GM18873 (cell line): ENCODE results near the gene RBM28.

ENCODE experiments used
- ATAC-seq: cut with Tn5 transposase; IDR thresholded peaks from one replicate; pipeline ENCODE4 v1.9.1; 2021; ENCODE audit warnings: mild to moderate bottlenecking, moderate library complexity, moderate number of reproducible peaks; ENCODE audit not compliant: unreplicated experiment, low FRiP score

The RBM28 gene

DNA sequence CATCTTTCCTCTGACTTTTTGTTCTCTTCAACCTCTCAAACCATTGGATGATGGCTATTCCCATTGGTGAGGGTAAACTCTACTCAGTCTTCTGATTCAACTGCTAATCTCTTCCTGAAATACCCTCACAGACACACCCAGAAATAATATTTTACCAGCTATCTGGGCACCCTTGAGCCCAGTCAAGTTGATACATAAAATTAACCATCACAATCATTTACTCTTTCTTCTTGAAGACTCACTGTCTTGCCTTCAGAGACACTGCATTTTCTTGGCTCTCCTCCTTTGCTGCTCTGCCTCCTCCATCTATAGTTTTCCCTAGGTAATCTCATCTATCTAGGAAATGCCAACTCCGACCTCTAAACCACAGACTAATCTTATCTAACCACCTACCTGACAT is 30.3 kb upstream of the RBM28 start:
- no peak for ATAC-seq

DNA sequence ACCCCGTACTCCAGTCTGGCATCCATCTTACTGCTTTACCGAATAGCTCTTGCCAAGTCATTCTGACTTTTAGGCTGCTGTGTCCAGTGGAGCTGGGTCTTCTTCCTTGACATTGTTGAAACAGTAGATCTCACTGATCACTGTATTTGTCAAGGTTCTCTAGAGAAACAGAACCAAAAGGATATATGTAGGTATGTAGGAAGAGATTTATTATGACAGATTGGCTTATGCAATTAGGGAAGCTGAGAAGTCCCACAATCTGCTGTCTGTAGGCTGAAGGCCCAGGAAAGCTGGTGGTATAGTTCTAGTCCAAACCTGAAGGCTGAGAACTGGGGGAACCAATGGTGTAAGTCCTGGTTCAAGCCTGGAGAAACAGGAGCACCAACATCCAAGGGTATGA is 29.9 kb upstream of the RBM28 start:
- no peak for ATAC-seq

GRCh38 chr7:128370491-128370890 is 26.8 kb upstream of the RBM28 start:
- no peak for ATAC-seq

DNA sequence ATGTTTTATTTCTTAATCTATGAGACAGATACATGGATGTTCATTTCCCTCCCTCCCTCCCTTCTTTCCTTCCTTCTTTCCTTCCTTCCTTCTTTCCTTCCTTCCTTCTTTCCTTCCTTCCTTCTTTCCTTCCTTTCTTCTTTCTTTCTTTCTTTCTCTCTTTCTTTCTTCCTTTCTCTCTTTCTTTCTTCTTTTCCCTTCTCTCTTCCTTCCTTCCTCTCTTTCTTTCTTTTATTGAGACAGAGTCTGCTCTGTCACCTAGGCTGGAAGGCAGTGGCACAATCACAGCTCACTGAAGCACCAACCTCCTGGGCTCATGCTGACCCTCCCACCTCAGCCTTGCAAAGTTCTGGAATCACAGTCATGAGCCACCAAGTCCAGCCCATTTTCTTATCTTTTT is 23.3 kb upstream of the RBM28 start:
- no peak for ATAC-seq

DNA sequence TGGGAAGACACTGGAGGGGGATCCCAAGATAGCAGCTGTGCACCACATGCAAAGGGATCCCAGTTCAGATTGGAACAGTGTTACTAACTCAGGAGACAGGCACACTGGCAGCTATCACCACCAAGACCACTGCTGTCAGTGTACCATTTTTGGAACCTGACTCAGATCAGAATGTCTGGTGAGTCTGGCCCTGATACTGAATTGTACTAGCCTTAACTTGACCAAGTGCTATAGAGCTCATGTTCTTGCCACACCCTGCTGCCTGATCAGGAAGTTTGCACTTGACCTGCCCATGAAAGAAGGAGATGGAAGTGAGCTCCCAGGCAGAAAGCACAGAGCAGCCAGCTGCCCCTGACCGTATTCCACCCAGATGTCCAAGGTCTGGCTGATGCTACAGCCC is 22.6 kb upstream of the RBM28 start:
- ATAC-seq: no peak

DNA sequence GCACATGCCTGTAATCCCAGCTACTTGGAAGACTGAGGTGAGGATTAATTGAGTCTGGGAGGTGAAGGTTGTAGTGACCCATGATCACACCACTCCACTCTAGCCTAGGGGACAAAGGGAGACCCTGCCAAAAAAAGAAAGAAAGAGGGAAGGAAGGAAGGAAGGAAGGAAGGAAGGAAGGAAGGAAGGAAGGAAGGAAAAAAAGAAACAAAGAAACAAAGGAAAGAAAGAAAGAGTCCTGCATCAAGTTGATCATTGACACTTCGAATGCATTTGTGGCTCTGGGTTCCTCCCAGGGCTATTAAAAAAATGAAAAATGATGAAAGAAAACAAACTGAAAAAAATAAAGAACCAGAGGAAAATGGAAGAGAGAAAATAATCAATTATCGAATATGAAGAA is 21.7 kb upstream of the RBM28 start:
- no peak for ATAC-seq

DNA sequence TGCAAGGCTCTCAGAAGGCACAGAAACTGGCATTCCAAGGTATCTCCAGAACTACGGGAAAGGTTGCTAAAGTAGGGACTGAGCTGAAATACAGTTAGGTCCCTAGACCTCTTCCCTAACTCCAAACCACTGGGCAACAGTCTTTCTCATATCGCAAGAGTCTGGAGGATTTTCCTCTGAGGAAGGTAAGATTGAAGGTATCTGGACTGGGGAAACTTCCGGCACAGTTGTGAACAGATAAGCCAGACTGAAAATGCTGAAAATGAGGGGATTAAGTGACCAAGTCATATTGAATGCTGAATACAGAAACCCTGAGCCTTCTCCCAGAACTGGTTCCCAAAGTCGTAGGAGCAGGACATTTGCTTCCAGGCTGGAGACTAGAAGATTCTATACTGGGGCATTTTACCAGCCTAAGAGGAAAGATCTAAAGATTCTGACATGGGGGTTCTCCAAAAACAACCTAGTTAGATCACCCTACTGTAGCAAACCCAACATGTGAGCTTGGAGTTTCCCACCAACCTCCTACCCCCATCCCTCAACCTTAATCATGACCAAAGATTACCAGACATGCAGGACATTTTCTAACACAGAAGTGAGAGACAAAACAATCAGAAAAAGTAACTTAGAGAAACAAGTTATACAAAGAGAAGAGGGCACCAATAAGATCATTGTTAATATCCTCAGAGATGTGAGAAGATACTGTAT is 20.6 kb upstream of the RBM28 start:
- ATAC-seq: no peak

GRCh38 chr7:128363261-128363721 is 19.6 kb upstream of the RBM28 start:
- no peak for ATAC-seq

DNA sequence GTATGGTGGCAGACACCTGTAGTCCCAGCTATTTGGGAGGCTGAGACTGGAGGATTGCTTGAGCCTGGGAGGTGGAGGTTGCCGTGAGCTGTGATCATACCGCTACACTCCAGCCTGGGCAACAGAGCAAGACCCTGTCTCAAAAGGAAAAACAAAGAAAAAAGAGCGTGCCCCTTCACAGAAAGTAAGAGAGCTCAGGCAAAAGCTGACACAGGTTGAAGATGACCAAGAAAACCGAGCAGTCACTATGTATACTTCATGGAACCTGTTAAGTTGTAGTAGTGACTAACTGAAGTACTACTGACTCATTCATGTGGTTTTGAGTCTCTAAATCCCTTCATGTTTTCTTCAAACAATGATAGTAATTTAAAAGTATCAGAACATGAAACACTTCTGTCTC is 19.0 kb upstream of the RBM28 start:
- ATAC-seq: no peak

GRCh38 chr7:128361411-128362379 is 18.0 kb upstream of the RBM28 start, which contains the start of gene PRRT4:
PRRT4 (minus strand) TSS chr7:128361690.
- ATAC-seq: no peak

DNA sequence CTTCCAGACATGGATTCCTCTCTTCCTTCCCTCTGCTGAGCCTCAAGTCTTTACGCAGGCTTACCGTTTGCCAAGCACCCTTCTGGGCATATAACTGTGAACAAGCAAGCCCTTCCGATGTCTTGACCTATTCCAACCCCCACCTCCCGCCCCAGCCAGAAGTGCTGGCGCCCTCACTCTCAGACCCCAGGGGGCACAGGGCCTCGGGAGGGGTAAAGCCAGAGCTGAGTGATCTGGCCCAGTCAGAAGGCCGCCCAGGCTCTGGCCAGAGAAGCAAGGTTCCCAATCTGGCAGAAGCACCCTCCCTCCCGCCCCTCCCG is 16.6 kb upstream of the RBM28 start:
- ATAC-seq: no peak

- ATAC-seq: no peak
Observed at GRCh38 chr7:128359939-128360338, 16.2 kb upstream of the RBM28 start.

DNA sequence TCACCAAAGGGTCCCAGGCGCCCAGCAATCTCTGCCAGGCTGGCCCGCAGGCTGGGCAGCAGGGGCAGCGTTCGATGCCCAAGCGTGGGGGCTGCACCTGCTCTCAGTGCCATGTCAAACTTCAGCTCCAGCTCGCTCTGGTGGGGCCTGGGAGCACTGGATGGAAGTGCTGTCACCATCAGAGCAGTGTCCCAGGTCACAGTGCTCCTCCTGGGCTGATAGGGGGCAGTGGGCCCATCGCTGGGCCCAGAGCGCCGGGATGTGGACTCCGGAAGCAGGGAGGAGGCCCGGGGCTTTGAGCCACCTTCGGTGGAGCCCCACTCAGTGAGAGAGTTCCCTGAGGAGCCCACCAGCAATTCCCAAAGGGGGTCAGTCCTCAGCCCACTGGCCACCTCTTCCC is 15.6 kb upstream of the RBM28 start:
- ATAC-seq: no peak

- ATAC-seq: no peak
Observed at GRCh38 chr7:128358233-128358632, 14.5 kb upstream of the RBM28 start.

DNA sequence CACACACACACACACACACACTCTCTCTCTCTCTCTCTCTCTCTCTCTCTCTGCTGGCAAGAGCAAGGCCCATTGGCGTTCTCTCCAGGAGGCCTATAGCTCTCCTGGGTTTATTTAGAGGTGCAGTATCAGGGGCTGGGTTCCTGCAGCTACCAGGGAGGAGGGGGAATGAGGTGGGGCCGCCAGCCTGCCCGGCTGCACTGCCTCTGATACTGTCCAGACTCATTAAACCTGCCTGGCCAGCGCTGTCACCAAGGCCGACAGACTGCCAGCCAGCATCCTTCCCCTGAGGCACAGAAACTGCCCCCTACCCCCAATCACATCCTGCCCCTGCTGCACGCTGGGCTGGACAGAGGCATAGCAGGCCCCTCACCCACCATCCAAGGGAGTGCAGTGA is 13.5 kb upstream of the RBM28 start:
- ATAC-seq: no peak

DNA sequence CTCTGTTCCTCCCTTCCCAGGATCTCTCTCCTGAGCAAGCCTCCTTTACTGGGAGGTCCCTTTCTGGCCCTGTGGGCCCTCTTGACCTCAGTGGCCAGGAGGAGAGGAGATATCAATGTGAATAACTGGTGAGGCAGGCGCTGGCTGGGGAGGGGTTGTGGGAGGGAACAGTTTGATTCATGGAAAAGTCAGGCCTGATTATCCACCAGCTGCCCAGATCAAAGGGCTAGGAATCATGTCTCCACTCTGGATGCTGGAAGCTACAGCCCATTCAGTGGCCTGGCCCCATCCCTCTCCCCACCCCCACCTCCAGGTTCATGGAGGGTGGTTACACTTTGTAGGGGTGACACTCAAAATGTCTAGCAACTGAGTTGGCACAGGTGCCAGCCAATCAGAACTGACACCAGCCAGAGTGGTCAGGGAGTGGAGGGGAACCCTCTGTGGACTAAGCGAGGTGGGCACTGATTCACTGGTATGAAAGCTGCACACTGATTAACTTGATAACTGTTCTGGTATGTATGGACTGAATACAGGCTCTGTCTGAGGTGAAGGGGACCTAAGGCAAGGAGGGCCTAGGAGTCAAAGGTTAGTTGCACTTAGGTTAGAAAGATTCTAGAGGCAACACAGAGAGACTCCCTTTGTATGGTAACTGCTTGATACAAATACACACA is 13.0 kb upstream of the RBM28 start:
- ATAC-seq: no peak

DNA sequence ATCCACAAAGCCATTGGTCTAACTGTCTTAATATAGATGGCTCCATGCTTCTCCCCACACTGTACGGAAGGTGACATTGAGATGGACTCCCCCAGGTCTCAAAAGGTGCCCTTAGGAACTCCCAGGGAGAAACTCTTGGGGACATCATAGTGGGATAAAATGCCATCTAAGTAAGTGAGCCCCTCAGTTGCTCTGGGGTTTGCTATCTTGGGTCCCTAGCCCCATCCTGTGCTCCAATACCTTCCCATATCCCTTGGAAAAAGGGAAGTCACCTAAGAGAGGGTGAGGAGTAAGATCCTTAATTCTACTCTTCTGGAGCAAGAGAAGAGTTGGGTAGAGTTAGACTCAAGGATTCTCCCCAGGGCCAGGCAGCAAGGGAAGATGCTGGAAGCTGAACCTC is 9.9 kb upstream of the RBM28 start:
- ATAC-seq: no peak

- ATAC-seq: no peak
Observed at GRCh38 chr7:128353189-128353588, 9.5 kb upstream of the RBM28 start.

GRCh38 chr7:128352636-128353035 is 8.9 kb upstream of the RBM28 start:
- ATAC-seq: no peak

- no peak for ATAC-seq
Observed at GRCh38 chr7:128352153-128352537, 8.4 kb upstream of the RBM28 start.
